Activated T-cell treated with anti-CD3 and anti-CD28 coated beads, Interleukin-2, amount 50 U/mL, for 4 hours (primary cell): ENCODE data around the gene FYB2. TPM values are rescaled to one million over a fixed set of nuclear protein-coding genes. Genes with fewer than 3 reads are reported as not detected.

Source experiments
- ATAC-seq, 2 donors: fragments of 200-7000 bp; cut with Tn5 transposase; one replicate each; pipeline ENCODE4 v1.10.0; 2021
- DNase-seq: peaks from one replicate; pipeline ENCODE4 v3.0.0-alpha.2; 2020
- H3K27me3 Mint-ChIP-seq: one replicate; pipeline ENCODE4 v1.8.0; 2021; ENCODE audit warnings: low read depth, mixed read lengths
- H3K36me3 Mint-ChIP-seq: one replicate; pipeline ENCODE4 v1.8.0; 2022; ENCODE audit warnings: mixed read lengths; ENCODE audit not compliant: insufficient read depth
- H3K4me1 Mint-ChIP-seq: one replicate; pipeline ENCODE4 v1.8.0; 2021; ENCODE audit warnings: low read depth, mixed read lengths
- H3K4me3 Mint-ChIP-seq: one replicate; pipeline ENCODE4 v1.8.0; 2021; ENCODE audit warnings: mild to moderate bottlenecking, moderate library complexity, mixed read lengths
- H3K9me3 Mint-ChIP-seq: one replicate; pipeline ENCODE4 v1.8.0; 2021; ENCODE audit warnings: mixed read lengths
- total RNA-seq, 3 donors: library from RNA; stranded (reverse); gene quantifications; one replicate each; pipeline ENCODE4 v1.2.1, GENCODE V29; 2021

FYB2 gene, protein sequence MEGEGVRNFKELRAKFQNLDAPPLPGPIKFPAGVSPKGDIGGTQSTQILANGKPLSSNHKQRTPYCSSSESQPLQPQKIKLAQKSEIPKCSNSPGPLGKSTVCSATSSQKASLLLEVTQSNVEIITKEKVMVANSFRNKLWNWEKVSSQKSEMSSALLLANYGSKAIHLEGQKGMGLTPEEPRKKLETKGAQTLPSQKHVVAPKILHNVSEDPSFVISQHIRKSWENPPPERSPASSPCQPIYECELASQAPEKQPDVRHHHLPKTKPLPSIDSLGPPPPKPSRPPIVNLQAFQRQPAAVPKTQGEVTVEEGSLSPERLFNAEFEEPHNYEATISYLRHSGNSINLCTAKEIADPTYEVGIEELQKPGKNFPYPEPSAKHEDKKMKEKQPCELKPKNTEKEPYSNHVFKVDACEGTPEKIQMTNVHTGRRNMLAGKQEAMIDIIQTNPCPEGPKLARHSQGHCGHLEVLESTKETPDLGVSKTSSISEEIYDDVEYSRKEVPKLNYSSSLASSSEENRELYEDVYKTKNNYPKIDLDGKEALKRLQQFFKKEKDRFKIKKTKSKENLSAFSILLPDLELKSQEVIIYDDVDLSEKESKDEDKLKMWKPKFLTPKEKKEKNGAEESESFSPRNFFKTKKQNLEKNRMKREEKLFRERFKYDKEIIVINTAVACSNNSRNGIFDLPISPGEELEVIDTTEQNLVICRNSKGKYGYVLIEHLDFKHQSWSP
- not detected for total RNA-seq

DNA sequence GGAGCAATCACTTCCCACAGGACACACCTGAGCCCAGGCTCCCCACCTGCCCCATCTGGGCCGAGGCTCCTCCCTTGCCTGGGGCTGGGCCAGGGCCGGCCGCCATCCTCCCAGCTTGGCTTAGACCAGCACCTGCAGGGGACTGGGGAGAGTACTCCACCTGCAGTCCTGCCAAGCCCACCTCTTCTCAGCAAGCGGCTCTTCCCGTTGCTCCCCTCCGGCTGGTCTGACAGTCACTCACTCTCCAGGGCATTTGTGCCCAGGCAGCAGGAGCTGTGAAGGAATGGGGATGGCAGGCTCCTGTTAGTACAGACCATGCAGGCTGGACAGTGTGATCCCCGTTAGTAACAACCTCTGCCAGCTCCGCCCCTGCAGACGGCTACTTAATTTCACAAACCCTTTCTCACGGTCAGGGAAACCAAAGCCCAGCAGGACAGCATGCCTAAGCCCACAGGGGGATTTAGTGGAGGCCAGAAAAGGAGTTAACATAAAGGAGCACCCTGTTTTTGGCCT lies at the start of gene FYB2:
TSS of gene FYB2 (minus strand) at position 18 of the 513 bp plus-strand sequence. CDS start 114 bp downstream, outside the sequence.
- H3K9me3 Mint-ChIP-seq = peaks cover 4% of the 10 kb centered on the region
- no peak for ATAC-seq
- H3K27me3 Mint-ChIP-seq = peaks cover 17% of the 10 kb centered on the region
- no peaks in the 10 kb centered on the region for H3K36me3 Mint-ChIP-seq
- H3K4me3 Mint-ChIP-seq = no peak within 1 kb of the TSS
- no peaks in the 10 kb centered on the region for H3K4me1 Mint-ChIP-seq
- no peak for DNase-seq

DNA sequence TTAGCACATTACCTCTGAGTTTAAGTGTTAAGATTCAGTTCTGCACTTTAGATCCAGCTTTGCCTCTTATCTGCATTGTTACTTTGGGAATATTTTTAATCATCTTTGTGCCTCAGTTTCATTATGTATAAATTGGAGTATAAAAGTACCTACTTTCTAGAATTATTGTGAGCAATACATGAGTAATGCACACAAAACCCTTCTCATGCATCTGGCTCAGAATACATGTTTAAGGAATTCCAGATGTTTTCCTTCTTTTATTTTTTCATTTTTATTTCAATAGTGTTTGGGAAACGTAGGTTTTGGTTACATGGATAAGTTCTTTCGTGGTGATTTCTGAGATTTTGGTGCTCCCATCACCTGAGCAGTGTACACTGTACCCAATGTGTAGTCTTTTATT lies 49.6 kb upstream of the FYB2 start:
- Mint-ChIP-seq H3K27me3 (peaks cover 6% of the 10 kb centered on the region), H3K4me3 (no peak overlapping the region), H3K4me1 (no peaks in the 10 kb centered on the region), H3K36me3 (no peaks in the 10 kb centered on the region), H3K9me3 (no peaks in the 10 kb centered on the region)
- ATAC-seq = no peak
- no peak for DNase-seq

DNA sequence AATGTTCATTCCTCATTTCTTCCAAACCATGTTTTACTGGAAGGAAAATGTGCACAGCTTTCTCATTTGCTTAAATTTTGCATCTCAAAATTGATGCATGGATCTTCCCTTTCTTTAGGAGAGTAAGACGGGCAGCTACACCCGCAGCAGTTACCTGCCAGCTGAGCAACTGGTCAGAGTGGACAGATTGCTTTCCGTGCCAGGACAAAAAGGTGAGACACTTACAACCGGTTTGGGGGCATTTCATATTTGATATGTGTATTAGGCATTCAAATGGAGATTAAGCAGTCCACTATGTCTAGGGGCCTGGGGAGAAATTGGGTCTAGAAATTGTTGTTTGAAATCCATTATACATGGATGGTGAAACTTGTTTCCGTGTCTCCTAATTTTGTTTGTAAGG lies 48.3 kb upstream of the FYB2 start:
- Mint-ChIP-seq H3K4me1 (no peaks in the 10 kb centered on the region), H3K27me3 (peaks cover 5% of the 10 kb centered on the region), H3K4me3 (no peak overlapping the region), H3K9me3 (no peaks in the 10 kb centered on the region), H3K36me3 (no peaks in the 10 kb centered on the region)
- ATAC-seq (no peak), DNase-seq (no peak)

DNA sequence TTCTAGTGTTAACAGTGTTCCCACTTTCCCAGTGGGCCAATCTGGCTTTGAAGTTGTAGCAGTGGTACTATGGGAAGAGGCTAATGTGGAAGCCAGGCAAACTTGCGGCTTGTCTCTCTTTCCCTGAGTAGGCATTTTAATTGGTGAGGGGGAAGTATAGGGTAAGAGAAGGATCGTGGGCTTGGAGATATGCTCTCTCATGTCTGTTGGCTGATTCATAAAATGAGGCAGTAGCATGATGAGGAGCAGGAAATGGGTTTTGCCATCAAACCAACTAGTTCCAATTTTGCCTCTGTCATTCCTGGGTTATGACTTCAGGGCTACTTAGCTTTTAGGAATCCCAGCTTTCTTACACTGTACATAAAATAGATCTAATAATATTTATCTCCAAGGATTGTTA lies 47.5 kb upstream of the FYB2 start:
- no peak for DNase-seq
- Mint-ChIP-seq H3K27me3 (peaks cover 7% of the 10 kb centered on the region), H3K4me1 (no peaks in the 10 kb centered on the region), H3K36me3 (no peaks in the 10 kb centered on the region), H3K4me3 (no peak overlapping the region), H3K9me3 (no peaks in the 10 kb centered on the region)
- no peak for ATAC-seq

DNA sequence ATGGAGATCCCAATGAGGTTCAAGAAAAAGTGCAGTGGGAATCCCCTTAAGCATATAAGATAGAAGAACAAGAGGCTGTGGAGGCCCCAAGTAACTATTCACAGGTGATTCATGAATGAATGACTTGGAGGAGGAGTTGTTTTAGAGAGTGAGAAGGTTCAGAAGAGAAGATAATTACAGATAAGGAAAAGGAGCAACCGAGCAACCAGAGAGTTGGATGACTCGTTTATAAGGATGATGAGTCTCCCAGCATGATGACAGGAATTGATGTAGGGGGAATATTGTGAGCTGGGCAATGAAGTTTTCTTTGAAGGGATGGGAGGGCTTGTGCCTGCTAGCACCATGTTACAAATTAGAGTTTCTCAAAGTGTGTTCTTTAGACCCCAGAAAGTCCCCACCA lies 45.2 kb upstream of the FYB2 start:
- no peak for DNase-seq
- peaks cover 9% of the 10 kb centered on the region for H3K27me3 Mint-ChIP-seq
- H3K36me3 Mint-ChIP-seq = no peaks in the 10 kb centered on the region
- peak in 1 of 2 donors; percentile 23 for ATAC-seq
- no peaks in the 10 kb centered on the region for H3K4me1 Mint-ChIP-seq
- no peaks in the 10 kb centered on the region for H3K9me3 Mint-ChIP-seq
- H3K4me3 Mint-ChIP-seq = no peak overlapping the region

DNA sequence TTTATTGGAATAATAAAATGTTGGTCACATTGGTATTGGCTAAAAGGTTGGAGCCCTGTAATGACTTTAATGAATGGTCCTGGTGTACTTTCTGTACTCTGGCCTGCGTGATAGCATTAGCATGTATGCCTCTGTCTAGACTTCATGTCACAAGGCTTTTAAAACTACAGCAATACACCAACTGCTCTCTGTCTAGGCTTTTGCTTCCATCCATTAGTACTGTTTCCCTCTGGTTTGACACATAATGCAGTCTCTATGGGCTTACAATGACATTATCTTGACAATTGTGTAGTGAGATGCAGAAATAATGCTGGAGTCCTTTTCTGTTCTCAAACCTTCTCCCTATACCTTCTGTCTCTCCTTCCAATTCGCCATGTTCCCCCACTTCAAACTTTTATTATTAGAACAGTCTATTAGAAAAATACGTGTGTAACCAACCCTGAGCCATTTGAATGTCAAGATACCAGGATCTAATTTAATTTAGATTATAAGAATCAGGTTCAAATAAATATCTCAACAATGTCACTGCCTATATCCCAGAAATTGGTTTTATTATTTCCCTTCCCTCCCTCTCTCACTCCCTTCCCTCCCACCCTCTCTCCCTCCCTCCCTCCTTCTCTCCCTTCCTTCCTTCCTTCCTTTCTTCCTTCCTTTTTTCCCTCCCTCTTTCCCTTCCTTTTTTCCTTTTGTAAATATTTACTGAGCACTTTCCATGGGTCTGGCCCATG lies 44.2 kb upstream of the FYB2 start:
- DNase-seq = no peak
- H3K36me3 Mint-ChIP-seq = no peaks in the 10 kb centered on the region
- H3K27me3 Mint-ChIP-seq = peaks cover 8% of the 10 kb centered on the region
- ATAC-seq = no peak
- H3K4me1 Mint-ChIP-seq = no peaks in the 10 kb centered on the region
- no peaks in the 10 kb centered on the region for H3K9me3 Mint-ChIP-seq
- H3K4me3 Mint-ChIP-seq = no peak overlapping the region

DNA sequence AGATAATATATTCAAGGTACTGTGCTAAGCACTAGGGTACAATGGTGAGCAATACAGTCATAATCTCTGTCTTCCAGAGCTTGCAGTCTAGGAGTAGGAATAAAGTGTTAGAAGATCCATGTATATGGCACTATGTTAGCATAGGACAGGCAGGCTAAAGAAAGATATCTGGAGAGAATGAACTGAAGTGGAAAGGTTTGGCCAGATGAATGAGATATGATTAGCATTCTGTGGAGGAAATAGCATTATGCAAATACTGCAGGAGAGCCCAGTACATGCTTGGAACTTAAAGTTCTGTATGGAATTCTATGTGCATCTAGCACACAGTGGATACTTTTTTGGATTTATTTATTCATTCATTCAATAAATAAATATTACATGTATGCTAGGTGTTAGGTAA lies 40.1 kb upstream of the FYB2 start:
- Mint-ChIP-seq H3K27me3 (peaks cover 8% of the 10 kb centered on the region), H3K36me3 (no peaks in the 10 kb centered on the region), H3K4me3 (no peak overlapping the region), H3K4me1 (no peaks in the 10 kb centered on the region), H3K9me3 (no peaks in the 10 kb centered on the region)
- DNase-seq (no peak), ATAC-seq (no peak)

DNA sequence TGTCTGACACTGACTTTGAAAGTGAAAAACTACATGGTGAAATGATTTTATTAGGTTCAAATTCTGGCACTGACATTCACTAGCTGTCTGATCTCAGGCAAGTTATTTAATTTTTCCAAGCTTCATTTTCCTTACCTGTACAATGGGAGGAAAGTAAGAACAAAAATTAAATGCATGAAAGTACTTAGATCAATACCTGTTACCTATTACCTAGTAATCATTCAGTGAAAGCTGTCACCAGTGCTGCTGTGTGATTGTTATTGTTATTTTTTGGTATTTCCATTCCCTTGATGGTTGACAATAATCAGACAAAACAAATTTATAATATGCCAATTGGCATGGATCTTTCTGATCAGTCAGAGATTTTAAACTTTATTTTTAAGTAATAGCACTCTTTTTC lies 37.0 kb upstream of the FYB2 start:
- Mint-ChIP-seq H3K27me3 (peaks cover 13% of the 10 kb centered on the region), H3K9me3 (no peaks in the 10 kb centered on the region), H3K4me3 (no peak overlapping the region), H3K4me1 (no peaks in the 10 kb centered on the region), H3K36me3 (no peaks in the 10 kb centered on the region)
- ATAC-seq = no peak
- no peak for DNase-seq

DNA sequence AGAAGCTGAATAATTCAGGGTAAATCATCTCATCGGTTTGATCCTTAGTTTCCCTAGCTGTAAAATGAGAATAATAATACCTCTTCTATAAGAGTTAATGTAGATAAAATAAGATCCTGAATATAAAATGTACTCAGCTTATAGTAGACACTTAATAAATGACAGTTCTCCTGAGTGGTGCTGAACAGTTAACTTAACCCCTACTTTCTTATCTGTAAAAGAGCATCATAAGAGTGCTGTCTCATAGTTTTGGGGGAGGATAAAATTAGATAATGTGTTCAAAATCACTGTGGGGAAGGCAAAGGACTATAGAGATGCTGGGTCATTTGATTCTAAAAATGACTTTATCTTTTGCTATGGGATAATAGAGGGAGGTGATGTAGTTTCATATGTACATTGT lies 36.0 kb upstream of the FYB2 start:
- ATAC-seq (no peak), DNase-seq (no peak)
- Mint-ChIP-seq H3K27me3 (peaks cover 10% of the 10 kb centered on the region), H3K36me3 (no peaks in the 10 kb centered on the region), H3K4me3 (no peak overlapping the region), H3K4me1 (no peaks in the 10 kb centered on the region), H3K9me3 (no peaks in the 10 kb centered on the region)

DNA sequence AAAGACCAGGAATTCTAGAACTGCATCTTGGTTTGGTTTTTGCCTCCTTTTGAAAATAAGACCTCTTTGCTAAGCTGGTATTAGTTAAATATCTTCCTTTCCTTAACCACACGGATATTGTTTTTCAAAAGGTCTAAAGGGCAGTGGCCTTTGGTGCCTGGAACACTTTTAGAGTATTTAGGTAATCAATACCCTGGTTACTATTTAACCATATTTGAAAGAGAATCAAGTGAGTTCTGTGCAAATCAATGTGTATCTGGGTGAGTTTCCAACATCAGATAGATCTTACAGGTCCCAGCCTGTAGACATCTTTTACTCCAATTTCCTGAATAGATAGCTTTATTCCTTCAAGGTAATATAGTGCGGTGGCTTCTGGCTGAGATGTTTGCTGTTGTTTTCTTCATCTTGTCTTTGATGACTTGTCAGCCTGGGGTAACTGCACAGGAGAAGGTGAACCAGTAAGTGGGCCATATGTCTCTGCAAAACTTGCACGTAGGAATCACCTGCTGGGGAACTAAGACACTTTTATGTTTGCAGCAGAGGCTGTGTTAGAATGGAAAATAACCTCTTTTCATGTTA lies 35.4 kb upstream of the FYB2 start, which contains the start of gene C8A:
TSS of gene C8A (plus strand) at position 277 of the 579 bp plus-strand sequence. CDS start at position 382, 105 bp downstream.
- no peaks in the 10 kb centered on the region for H3K9me3 Mint-ChIP-seq
- no peaks in the 10 kb centered on the region for H3K4me1 Mint-ChIP-seq
- no peak for ATAC-seq
- no peaks in the 10 kb centered on the region for H3K36me3 Mint-ChIP-seq
- H3K27me3 Mint-ChIP-seq = peaks cover 10% of the 10 kb centered on the region
- H3K4me3 Mint-ChIP-seq = no peak within 1 kb of the TSS
- no peak for DNase-seq

DNA sequence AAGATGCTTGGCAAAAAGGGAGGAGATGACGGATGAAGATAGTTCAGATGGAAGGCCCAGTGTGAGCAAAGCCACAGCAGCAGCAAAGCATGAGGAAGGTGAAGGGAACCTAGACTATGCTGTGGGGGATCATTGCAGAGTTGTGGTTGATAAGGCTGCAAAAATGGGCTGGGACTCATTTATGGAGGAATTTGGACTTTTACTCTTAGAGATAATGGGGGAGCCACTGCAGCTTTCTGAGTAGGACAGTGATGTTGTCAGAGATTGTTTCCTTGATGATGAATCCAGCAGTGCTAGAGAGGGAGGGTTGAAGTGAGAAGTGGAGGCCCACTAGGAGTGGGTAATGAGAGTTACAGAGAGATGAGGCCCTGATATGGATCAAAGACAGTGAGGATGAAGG lies 33.3 kb upstream of the FYB2 start:
- H3K36me3 Mint-ChIP-seq = no peaks in the 10 kb centered on the region
- ATAC-seq = no peak

DNA sequence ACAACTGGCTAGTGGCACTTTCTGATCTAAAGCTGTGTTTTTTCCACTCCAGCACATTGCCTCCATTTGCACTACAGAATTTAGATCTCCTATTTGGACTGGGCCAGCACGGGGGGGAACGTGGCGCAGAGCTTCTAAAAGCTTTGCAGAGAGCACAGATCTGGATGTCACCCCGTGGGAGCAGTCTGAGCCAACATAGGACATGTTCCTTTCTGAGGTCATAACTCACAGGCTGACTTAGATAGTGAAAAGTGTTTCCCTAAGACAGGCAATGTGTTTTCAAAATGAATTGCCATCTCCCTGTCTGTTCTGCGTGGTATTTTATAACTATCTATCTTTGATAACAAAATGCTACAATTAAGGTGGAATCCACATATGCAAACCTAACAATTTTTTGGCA lies 31.7 kb upstream of the FYB2 start:
- Mint-ChIP-seq H3K9me3 (no peaks in the 10 kb centered on the region), H3K4me1 (no peaks in the 10 kb centered on the region), H3K36me3 (no peaks in the 10 kb centered on the region), H3K4me3 (no peak overlapping the region), H3K27me3 (peaks cover 11% of the 10 kb centered on the region)
- DNase-seq (no peak), ATAC-seq (no peak)

More for the DNA sequence above, 33.3 kb upstream of the FYB2 start:
- H3K4me1 Mint-ChIP-seq = no peaks in the 10 kb centered on the region
- no peaks in the 10 kb centered on the region for H3K9me3 Mint-ChIP-seq
- peaks cover 8% of the 10 kb centered on the region for H3K27me3 Mint-ChIP-seq
- DNase-seq = no peak
- no peak overlapping the region for H3K4me3 Mint-ChIP-seq

DNA sequence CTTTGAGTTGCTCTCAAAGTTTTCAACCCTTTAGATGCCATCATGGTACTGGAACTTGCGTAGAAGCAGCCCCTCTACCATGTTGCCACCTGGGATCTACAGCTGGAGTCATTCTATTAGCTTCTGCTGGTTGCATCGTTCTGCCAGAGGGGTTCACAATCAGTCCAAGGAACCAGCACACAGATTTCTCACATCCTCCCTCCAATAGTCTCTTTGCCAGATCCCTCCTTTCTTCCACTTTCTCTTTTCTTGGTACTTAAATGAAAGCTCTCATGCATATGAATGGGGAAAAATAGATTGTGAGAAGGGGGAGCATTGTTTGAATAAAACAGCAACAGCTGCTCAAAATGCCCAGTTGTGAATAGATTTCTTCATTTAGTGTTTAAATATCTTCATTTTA lies 31.2 kb upstream of the FYB2 start:
- no peaks in the 10 kb centered on the region for H3K4me1 Mint-ChIP-seq
- no peak overlapping the region for H3K4me3 Mint-ChIP-seq
- no peaks in the 10 kb centered on the region for H3K9me3 Mint-ChIP-seq
- no peaks in the 10 kb centered on the region for H3K36me3 Mint-ChIP-seq
- DNase-seq (no peak), ATAC-seq (no peak)
- H3K27me3 Mint-ChIP-seq = peaks cover 11% of the 10 kb centered on the region

DNA sequence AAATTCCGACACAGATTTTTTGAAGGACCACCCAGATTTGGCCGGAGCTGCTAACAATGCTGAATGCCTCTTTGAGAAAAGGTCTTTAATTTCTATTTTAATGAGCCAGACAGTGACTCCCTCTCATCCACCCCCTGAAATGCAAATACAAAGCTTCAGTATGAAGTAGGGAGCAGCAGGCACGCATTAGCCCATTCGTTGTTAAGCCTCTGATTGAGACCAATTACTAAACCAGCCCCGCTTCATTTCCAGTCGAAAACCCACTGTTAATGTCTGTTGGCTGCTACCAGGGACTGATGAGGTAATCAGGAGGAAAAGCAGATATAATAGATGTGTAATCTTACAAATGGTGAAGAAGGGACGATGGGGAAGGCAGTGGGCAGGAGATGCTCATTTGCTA lies 30.5 kb upstream of the FYB2 start:
- no peaks in the 10 kb centered on the region for H3K36me3 Mint-ChIP-seq
- DNase-seq (no peak), ATAC-seq (no peak)
- no peak overlapping the region for H3K4me3 Mint-ChIP-seq
- no peaks in the 10 kb centered on the region for H3K9me3 Mint-ChIP-seq
- peaks cover 11% of the 10 kb centered on the region for H3K27me3 Mint-ChIP-seq
- no peaks in the 10 kb centered on the region for H3K4me1 Mint-ChIP-seq
